CD4-positive, alpha-beta T cell treated with Interleukin-15 for 4 hours (primary cell): Measurements from ENCODE around the gene SF3A1.
"Not testable (repeated sequence)": the region's sequence is repeated elsewhere in the genome, so short reads cannot be mapped to it uniquely, and the experiment has no call there.

ENCODE experiments used
- DNase-seq: peaks from one replicate; pipeline ENCODE4 v3.0.0-alpha.2; 2020; ENCODE audit warnings: low spot score

The SF3A1 gene, protein sequence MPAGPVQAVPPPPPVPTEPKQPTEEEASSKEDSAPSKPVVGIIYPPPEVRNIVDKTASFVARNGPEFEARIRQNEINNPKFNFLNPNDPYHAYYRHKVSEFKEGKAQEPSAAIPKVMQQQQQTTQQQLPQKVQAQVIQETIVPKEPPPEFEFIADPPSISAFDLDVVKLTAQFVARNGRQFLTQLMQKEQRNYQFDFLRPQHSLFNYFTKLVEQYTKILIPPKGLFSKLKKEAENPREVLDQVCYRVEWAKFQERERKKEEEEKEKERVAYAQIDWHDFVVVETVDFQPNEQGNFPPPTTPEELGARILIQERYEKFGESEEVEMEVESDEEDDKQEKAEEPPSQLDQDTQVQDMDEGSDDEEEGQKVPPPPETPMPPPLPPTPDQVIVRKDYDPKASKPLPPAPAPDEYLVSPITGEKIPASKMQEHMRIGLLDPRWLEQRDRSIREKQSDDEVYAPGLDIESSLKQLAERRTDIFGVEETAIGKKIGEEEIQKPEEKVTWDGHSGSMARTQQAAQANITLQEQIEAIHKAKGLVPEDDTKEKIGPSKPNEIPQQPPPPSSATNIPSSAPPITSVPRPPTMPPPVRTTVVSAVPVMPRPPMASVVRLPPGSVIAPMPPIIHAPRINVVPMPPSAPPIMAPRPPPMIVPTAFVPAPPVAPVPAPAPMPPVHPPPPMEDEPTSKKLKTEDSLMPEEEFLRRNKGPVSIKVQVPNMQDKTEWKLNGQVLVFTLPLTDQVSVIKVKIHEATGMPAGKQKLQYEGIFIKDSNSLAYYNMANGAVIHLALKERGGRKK

GRCh38 chr22:30356449-30357235 is at the start of gene SF3A1, which contains the start of gene CCDC157:
Gene SF3A1, minus strand, starts transcription at chr22:30356894. Its CDS starts 102 bp downstream, at chr22:30356792.
Gene CCDC157, plus strand, starts transcription at chr22:30357007. Its CDS starts 8,994 bp downstream, at chr22:30366001.
- DNase-seq, result peak; percentile 80

GRCh38 chr22:30406400-30406799 is 49.7 kb upstream of the SF3A1 start:
- DNase-seq, result no peak

DNA sequence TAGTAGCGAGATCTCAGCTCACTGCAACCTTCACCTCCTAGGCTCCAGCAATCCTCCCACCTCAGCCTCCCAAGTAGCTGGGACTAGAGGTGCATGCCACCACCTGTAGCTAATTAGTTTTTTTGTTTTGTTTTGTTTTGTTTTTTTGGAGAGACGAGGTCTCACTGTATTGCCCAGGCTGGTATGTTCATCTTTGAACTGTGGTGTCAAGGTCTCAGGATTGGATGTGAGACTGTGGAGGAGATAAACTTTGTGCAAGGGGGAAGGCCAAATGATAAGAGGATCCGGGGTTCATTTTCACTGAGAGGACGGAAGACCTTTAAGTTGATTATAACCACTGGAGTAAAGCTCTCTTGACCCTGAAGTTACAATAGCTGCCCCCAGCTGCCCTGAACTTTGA is 49.0 kb upstream of the SF3A1 start:
- DNase-seq, result no peak

DNA sequence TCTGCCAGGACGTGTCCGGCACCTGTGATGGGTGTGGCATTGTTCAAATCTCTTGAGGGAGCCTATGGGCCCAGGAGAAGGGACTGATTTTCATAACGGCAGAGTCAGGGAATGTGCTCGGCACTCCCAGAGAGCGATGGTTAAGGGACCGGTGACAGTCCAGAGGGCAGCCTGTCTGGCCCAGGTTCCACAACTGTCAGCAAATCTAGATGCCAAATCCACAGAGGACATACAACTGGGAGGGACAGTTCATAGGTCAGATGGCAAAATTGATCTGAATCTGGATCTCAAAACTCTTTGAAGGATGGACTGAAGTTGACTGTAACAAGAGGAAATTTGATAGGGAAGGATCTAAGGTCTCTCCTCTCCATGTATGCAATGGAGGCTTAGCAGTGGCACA is 47.6 kb upstream of the SF3A1 start:
- DNase-seq, result no peak

DNA sequence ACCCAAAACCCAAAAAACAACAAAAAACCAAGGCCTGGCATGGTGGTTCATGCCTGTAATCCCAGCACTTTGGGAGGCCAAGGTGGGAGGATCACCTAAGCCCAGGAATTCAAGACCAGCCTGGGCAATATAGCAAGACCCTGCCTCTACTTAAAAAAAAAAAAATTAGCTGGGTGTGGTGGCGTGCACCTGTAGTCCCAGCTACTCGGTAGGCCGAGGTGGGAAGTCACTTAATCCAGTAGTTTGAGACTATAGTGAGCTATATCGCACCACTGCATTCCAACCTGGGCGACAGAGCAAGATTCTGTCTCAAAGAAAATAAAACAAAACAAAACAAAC is 46.0 kb upstream of the SF3A1 start:
- DNase-seq, result not testable (repeated sequence)

- no peak for DNase-seq
Observed at GRCh38 chr22:30402028-30402765, 45.5 kb upstream of the SF3A1 start.

DNA sequence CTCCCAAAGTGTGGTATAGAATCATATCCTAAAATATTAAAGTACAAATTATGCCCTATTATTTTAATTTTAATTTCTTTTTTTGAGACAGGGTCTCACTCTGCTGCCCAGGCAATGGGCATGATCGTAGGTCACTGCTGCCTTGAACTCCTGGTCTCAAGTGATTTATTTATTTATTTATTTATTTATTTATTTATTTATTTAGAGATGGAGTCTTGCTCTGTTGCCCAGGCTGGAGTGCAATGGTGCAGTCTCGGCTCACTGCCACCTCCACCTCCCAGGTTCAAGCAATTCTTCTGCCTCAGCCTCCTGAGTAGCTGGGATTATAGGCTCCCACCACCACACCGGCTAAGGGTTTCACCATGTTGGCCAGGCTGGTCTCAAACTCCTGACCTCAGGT is 44.3 kb upstream of the SF3A1 start:
- DNase-seq, result not testable (repeated sequence)

- DNase-seq, result no peak
Observed at GRCh38 chr22:30400159-30400558, 43.5 kb upstream of the SF3A1 start.

DNA sequence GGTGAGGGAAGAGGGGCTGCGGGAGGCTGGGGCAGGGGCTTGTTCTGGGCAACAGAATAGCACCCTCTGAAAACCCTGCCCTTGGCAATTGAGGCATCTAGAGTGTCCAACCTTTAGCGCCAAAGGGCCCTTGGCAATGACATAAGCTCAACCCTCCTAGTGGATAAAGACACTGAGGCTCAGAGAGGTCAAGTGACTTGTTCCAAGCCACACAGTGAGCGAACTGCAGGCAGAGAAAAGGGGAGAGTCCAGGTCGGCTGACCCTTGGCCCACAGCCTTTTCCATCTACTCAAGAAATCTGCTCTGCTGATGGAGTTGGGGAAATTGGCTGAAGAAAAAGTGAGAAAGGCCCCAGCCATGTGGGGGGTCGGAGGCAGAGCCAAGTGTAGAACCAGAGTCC is 43.0 kb upstream of the SF3A1 start:
- DNase-seq, result no peak

DNA sequence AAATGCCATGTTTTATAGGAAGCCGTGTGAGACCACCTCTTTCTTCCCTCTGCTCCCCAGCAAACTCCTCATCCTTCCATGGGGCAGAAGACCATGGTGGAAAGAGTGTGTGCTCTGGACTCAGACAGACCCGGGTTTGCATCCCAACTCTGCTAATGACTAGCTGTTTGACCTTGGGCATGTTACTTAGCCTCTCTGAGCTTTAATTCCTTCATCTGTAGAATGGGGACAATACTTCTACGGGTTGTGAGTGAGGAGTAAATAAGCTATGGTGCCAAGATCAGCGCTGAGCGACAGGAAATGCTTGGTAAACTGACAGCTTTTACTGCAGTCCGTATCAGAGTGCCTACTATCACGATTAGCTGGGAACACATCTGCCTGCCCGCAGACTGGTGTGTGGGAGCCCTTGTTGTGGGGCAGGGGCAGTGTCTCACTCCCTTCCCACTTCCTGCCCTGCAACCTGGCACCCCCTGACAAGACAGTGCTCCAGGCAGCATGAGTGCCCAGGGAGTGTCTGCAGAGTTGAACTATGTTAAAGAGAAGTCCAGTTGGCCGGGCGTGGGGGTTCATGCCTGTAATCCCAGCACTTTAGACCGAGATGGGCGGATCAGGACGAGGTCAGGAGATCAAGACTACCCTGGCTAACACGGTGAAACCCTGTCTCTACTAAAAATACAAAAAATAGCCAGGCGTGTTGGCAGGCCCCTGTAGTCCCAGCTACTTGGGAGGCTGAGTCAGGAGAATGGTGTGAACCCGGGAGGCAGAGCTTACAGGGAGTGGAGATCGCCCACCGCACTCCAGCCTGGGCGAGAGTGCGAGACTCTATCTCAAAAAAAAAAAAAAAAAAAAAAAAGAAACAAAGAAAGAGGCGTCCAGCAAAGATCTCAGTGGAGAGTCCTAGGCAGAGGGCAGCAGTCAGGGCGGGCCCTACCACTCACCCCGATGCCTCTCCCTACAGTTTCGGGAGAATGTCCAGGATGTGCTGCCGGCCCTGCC is 42.3 kb upstream of the SF3A1 start:
- no peak for DNase-seq

DNA sequence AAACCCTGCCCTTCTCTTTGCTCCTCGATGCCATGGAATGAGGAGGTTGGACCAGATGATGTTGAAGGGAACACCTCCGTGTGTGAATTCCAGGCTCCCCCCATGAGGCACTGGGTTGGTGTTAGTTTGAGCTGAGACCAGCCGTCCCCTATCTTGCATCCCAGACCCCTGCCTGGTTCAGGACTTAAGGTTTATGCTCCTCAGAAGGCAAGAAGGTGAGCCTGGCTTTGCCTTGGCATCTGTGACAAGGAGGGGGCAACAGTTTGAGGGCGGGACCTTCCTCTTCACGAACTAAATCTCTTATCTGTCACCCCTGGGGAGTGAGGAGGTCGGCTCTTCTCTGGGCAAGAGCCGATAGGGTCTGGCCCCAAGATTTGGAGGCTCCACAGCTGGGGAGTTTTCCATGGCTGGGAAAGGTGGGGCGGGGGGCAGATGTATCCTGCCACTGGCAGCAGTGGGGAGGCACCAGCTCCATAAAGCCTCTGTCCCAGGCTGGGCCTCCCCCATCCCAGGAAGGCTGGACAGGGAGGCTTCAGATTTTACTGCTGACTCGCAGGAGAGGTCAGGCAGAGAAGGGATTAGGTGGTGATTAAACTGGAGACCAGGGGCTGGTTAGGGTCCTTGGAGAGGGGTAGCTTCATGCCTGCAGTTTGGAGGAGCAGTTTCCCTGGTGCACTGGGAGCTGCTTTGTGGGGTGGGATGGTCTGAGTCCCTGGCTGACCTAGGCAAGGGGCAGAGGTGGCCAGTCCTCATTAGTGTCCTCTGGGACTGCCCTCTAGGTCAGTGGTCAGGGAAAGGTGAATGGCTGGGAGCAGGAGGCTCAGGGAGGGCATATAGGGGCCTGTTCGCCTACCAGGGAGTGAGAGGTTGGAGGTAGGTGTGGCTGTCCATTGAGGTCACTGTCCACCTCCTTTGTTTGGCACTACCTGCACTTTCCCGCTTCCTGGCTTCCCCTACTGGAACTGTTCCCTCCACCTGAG is 41.3 kb upstream of the SF3A1 start:
- DNase-seq, result no peak

DNA sequence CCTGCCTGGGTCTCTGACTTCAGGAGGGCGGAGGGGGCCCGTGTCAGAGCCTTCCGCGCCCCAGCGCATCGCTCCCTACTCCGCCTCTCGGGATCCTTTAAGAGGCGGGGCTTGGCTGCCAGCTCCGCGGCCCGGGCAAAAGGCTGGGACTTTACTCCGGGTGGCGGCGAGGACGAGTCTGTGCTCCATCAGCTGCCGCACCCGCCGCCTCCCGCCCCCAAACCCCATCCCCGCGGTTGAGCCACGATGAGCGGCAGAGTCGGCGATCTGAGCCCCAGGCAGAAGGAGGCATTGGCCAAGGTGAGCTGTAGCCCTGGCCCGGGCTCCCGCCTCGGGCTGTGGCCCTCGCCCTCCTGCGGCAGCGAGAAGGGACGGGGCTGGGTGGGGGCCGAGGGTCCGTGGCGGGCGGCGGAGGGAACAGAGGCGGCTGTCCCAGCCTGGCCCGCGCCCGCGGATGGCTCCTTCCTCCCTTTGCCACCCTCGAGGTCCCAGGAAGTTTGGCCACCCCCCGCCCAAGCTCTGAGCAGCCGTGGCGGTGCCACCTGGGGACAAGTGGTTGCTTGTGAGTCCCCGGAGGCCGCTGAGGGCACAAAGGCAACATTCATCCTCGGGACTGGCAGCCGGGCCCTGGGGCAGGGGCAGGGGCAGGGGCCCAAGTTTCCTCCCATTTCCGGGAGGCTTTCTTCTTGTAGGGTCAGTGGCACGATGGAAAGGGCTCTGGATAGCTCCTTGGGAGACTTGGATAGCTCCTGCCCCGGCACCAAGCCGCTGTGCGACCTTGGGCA is 40.4 kb upstream of the SF3A1 start, which contains the start of gene SEC14L2:
Gene SEC14L2, plus strand, starts transcription at position 148 of the 785 bp plus-strand sequence. Its CDS starts 99 bp downstream, at position 247.
- DNase-seq, result peak; percentile 47

DNA sequence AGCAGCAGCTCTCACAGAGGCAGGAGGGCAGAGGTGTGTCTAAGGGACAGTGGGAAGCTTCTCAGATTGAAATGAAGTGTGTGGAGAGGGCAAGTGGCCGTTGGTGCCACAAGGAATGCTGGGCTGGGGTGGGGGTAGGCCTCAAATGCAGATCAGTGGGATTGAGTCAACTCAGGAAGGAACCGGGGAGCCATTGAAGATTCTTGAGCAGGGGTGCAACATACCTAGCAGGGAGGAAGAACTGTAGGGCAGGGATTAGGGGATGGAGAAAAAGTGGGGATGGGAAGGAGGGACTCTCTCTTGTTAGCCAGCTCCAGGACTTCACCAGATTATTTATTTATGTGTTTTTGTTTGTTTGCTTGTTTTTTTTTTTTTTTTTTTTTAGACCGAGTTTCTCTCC is 37.2 kb upstream of the SF3A1 start:
- DNase-seq, result no peak

- no peak for DNase-seq
Observed at GRCh38 chr22:30393322-30393680, 36.6 kb upstream of the SF3A1 start.

- no peak for DNase-seq
Observed at GRCh38 chr22:30392661-30393321, 36.1 kb upstream of the SF3A1 start.

DNA sequence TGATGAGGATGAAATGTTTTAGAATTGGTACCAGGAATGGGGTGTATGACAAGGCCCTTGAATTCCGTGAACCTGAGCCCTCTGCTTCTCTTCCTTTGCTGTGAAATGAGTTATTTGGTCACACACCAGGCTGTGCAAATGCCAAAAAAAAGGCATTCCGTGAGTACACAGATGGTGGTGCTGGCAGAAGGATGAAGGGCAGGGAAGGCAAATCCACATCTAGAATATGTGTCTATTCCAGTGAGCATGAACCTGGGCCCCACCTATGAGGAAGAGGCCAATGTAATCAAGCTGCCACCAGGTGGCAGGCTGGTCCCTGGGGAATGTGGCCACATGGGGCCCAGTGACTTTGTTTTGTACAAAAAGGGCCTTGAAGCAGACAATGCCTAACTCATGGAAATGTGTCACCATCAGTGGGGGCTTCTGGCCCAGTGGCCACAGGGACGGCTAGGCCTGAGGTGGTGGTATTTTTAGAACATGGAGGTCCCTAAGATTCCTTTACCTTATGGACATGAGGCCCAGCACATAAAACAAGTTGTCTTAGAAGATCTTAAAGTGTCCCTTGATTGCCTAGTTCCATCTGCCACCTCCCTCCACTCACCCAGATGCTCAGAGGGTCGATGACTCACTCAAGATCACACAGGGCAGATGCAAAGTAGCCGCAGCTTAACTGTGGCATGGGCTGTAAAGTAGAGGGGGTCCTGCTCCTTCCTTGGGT is 34.4 kb upstream of the SF3A1 start:
- peak; percentile 80 for DNase-seq
